BE2C (cell line): ENCODE results near the gene ENOPH1.

Experiments
- DNase-seq: peaks from one replicate; pipeline ENCODE4 v3.0.0-alpha.2; 2020
- H3K27me3 ChIP-seq: fragments of 250-450 bp; sonication (Bioruptor Pico); 2 replicates; pipeline ENCODE4 v1.5.1; 2020; ENCODE audit warnings: mild to moderate bottlenecking
- H3K36me3 ChIP-seq: fragments of 250-450 bp; sonication (Bioruptor Pico); 2 replicates; pipeline ENCODE4 v1.5.1; 2020; ENCODE audit warnings: mild to moderate bottlenecking
- H3K4me1 ChIP-seq: fragments of 250-450 bp; sonication (Bioruptor Pico); 2 replicates; pipeline ENCODE4 v1.5.1; 2020
- H3K4me3 ChIP-seq: 2 replicates; pipeline ENCODE4 v1.5.1; 2011; ENCODE audit warnings: low read depth, low read length
- H3K9me3 ChIP-seq: fragments of 250-450 bp; sonication (Bioruptor Pico); 2 replicates; pipeline ENCODE4 v1.5.1; 2020
- CTCF ChIP-seq: IDR thresholded peaks from 2 replicates; pipeline ENCODE4 v1.5.1; 2012; ENCODE audit warnings: mild to moderate bottlenecking, low read depth, low read length

ENOPH1 gene

GRCh38 chr4:82457266-82457665, 26.9 kb downstream of the ENOPH1 start:
- no peak overlapping the region for H3K4me3 ChIP-seq
- DNase-seq = no peak
- H3K27me3 ChIP-seq = no peaks in the 10 kb centered on the region
- H3K9me3 ChIP-seq = no peaks in the 10 kb centered on the region
- TF ChIP-seq CTCF = no peak
- peaks cover 75% of the 10 kb centered on the region for H3K36me3 ChIP-seq
- H3K4me1 ChIP-seq = 0 out of 2 replicates have a peak, but pooled peaks cover 4% of the 10 kb centered on the region

GRCh38 chr4:82458729-82459128, 28.3 kb downstream of the ENOPH1 start:
- Histone ChIP-seq H3K27me3 (no peaks in the 10 kb centered on the region), H3K9me3 (no peaks in the 10 kb centered on the region), H3K4me3 (no peak overlapping the region), H3K36me3 (peaks cover 68% of the 10 kb centered on the region), H3K4me1 (0 out of 2 replicates have a peak, but pooled peaks cover 4% of the 10 kb centered on the region)
- no peak for DNase-seq
- no peak for TF ChIP-seq CTCF

GRCh38 chr4:82461710-82462109, 31.3 kb downstream of the ENOPH1 start:
- Histone ChIP-seq H3K9me3 (no peaks in the 10 kb centered on the region), H3K4me1 (peaks cover 4% of the 10 kb centered on the region; the same call in 1 of the 2 replicates), H3K4me3 (no peak overlapping the region), H3K27me3 (no peaks in the 10 kb centered on the region), H3K36me3 (peaks cover 48% of the 10 kb centered on the region)
- DNase-seq = no peak
- TF ChIP-seq CTCF = no peak

- no peaks in the 10 kb centered on the region for H3K9me3 ChIP-seq
- no peak overlapping the region for H3K4me3 ChIP-seq
- peaks cover 47% of the 10 kb centered on the region for H3K36me3 ChIP-seq
- TF ChIP-seq CTCF = peak; percentile 75
- H3K27me3 ChIP-seq = no peaks in the 10 kb centered on the region
- peaks cover 9% of the 10 kb centered on the region for H3K4me1 ChIP-seq
- peak; percentile 84 for DNase-seq
Observed at GRCh38 chr4:82462415-82462831, 32.0 kb downstream of the ENOPH1 start.

- no peak for TF ChIP-seq CTCF
- Histone ChIP-seq H3K27me3 (no peaks in the 10 kb centered on the region), H3K9me3 (no peaks in the 10 kb centered on the region), H3K4me1 (peaks cover 11% of the 10 kb centered on the region), H3K4me3 (no peak overlapping the region), H3K36me3 (peaks cover 45% of the 10 kb centered on the region)
- no peak for DNase-seq
Observed at GRCh38 chr4:82463221-82463620, 32.8 kb downstream of the ENOPH1 start.

- Histone ChIP-seq H3K4me1 (peaks cover 6% of the 10 kb centered on the region), H3K4me3 (no peak overlapping the region)
- TF ChIP-seq CTCF = no peak
Observed at GRCh38 chr4:82467471-82467870, 37.1 kb downstream of the ENOPH1 start.

More at GRCh38 chr4:82467471-82467870, 37.1 kb downstream of the ENOPH1 start:
- Histone ChIP-seq H3K27me3 (no peaks in the 10 kb centered on the region), H3K9me3 (no peaks in the 10 kb centered on the region), H3K36me3 (peaks cover 20% of the 10 kb centered on the region)
- peak; percentile 33 for DNase-seq
